Activated naive CD8-positive, alpha-beta T cell treated with anti-CD3 and anti-CD28 coated beads for 36 hours (primary cell): ENCODE data around the gene G2E3. TPM values are rescaled to one million over a fixed set of nuclear protein-coding genes. Genes with fewer than 3 reads are reported as not detected.

Source experiments
- DNase-seq: peaks from one replicate; pipeline ENCODE4 v3.0.0; 2021
- H3K27ac Mint-ChIP-seq: one replicate; pipeline ENCODE4 v1.8.0; 2022; ENCODE audit warnings: mild to moderate bottlenecking, moderate library complexity, mixed read lengths
- H3K27me3 Mint-ChIP-seq: one replicate; pipeline ENCODE4 v1.8.0; 2022; ENCODE audit warnings: mild to moderate bottlenecking, mixed read lengths
- H3K36me3 Mint-ChIP-seq: one replicate; pipeline ENCODE4 v1.8.0; 2021; ENCODE audit warnings: mild to moderate bottlenecking, mixed read lengths
- H3K4me1 Mint-ChIP-seq: one replicate; pipeline ENCODE4 v1.8.0; 2021; ENCODE audit warnings: mixed read lengths
- H3K4me3 Mint-ChIP-seq: one replicate; pipeline ENCODE4 v1.8.0; 2022; ENCODE audit warnings: mild to moderate bottlenecking, moderate library complexity, mixed read lengths
- H3K9me3 Mint-ChIP-seq: one replicate; pipeline ENCODE4 v1.8.0; 2022; ENCODE audit warnings: mixed read lengths
- total RNA-seq, 2 experiments: library from RNA; stranded (reverse); gene quantifications; one replicate each; pipeline ENCODE4 v1.2.3, GENCODE V29; 2021

The G2E3 gene
- total RNA-seq, 2 experiments from 2014 or later: 22.6 to 25.3 TPM

DNA sequence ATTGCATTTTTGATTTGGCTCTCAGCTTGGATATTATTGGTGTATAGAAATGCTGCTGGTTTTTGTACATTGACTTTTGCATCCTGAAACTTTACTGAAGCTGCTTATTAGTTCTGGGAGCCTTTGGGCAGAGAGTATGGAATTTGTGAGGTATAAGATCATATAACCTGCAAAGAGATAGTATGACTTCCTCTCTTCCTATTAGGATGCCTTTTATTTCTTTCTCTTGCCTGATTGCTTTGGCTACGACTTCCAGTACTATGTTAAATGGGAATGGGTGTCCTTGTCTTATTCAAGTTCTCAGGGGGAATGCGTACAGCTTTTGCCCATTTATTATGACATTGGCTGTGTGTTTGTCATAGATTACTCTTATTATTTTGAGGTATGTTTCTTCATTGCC lies 86.6 kb downstream of the G2E3 start:
- no peak for DNase-seq

GRCh38 chr14:30648471-30648870 lies 89.5 kb downstream of the G2E3 start:
- no peak for DNase-seq
- Mint-ChIP-seq H3K4me1 (no peaks in the 10 kb centered on the region), H3K9me3 (peaks cover 8% of the 10 kb centered on the region), H3K36me3 (peaks cover 36% of the 10 kb centered on the region), H3K4me3 (no peak overlapping the region), H3K27ac (no peak overlapping the region), H3K27me3 (no peaks in the 10 kb centered on the region)

More for the DNA sequence above, 86.6 kb downstream of the G2E3 start:
- Mint-ChIP-seq H3K27me3 (no peaks in the 10 kb centered on the region), H3K4me1 (no peaks in the 10 kb centered on the region), H3K36me3 (peaks cover 39% of the 10 kb centered on the region), H3K27ac (no peak overlapping the region), H3K4me3 (no peak overlapping the region), H3K9me3 (peaks cover 8% of the 10 kb centered on the region)

- H3K36me3 Mint-ChIP-seq: peaks cover 6% of the 10 kb centered on the region
- no peak overlapping the region for H3K4me3 Mint-ChIP-seq
- no peaks in the 10 kb centered on the region for H3K4me1 Mint-ChIP-seq
- no peak for DNase-seq
- H3K9me3 Mint-ChIP-seq: no peaks in the 10 kb centered on the region
- H3K27me3 Mint-ChIP-seq: no peaks in the 10 kb centered on the region
- no peak overlapping the region for H3K27ac Mint-ChIP-seq
Observed at GRCh38 chr14:30651937-30652336, 93.0 kb downstream of the G2E3 start.

GRCh38 chr14:30655124-30655523 lies 96.2 kb downstream of the G2E3 start:
- H3K36me3 Mint-ChIP-seq: peaks cover 4% of the 10 kb centered on the region
- no peak overlapping the region for H3K4me3 Mint-ChIP-seq
- DNase-seq: no peak
- H3K9me3 Mint-ChIP-seq: no peaks in the 10 kb centered on the region
- H3K27me3 Mint-ChIP-seq: no peaks in the 10 kb centered on the region
- H3K27ac Mint-ChIP-seq: no peak overlapping the region
- no peaks in the 10 kb centered on the region for H3K4me1 Mint-ChIP-seq

DNA sequence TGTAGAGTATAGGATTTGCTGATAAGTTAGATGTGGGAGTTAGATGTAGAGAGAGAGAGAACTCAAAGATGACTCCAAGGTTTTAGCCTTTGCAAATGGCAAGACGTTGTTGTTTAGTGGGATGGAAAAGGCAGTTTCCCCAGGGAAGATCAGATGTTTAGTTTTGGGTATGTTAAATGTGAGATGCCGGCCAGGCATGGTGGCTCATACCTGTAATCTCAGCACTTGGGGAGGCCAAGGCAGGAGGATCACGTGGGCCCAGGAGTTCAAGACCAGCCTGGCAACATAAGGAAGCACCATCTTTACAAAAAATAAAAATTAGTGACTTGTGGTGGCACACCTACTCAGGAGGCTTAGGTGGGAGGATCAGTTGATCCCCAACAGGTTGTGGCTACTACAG lies 96.7 kb downstream of the G2E3 start:
- Mint-ChIP-seq H3K9me3 (no peaks in the 10 kb centered on the region), H3K36me3 (peaks cover 9% of the 10 kb centered on the region), H3K27me3 (no peaks in the 10 kb centered on the region)

GRCh38 chr14:30656190-30656632 lies 97.3 kb downstream of the G2E3 start:
- Mint-ChIP-seq H3K27ac (no peak overlapping the region), H3K9me3 (no peaks in the 10 kb centered on the region), H3K4me3 (no peak overlapping the region), H3K4me1 (no peaks in the 10 kb centered on the region), H3K27me3 (no peaks in the 10 kb centered on the region), H3K36me3 (peaks cover 9% of the 10 kb centered on the region)
- DNase-seq: peak; percentile 9

More for the DNA sequence above, 96.7 kb downstream of the G2E3 start:
- no peak for DNase-seq
- Mint-ChIP-seq H3K4me3 (no peak overlapping the region), H3K27ac (no peak overlapping the region), H3K4me1 (no peaks in the 10 kb centered on the region)

DNA sequence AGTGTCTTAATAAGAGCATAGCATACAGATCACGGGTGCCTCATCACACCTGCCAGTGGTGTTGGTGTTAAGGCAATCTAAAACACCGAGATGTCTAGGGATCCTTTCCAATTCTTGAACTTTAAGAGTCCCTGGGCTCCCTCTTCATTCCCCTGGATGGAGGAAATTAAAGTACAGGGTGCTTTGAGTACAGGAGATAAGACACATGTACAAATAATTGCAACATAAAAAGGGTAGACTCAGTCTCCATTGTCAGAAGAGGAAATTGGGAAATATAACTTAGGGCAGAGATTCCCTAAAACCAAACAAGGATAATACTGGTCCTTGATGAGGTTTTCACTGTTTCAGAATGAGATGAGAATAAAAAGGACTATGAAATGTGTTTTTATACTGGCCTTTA lies 98.1 kb downstream of the G2E3 start:
- no peak for DNase-seq
- Mint-ChIP-seq H3K4me3 (no peak overlapping the region), H3K9me3 (no peaks in the 10 kb centered on the region), H3K36me3 (peaks cover 9% of the 10 kb centered on the region), H3K27ac (no peak overlapping the region), H3K27me3 (no peaks in the 10 kb centered on the region), H3K4me1 (no peaks in the 10 kb centered on the region)

DNA sequence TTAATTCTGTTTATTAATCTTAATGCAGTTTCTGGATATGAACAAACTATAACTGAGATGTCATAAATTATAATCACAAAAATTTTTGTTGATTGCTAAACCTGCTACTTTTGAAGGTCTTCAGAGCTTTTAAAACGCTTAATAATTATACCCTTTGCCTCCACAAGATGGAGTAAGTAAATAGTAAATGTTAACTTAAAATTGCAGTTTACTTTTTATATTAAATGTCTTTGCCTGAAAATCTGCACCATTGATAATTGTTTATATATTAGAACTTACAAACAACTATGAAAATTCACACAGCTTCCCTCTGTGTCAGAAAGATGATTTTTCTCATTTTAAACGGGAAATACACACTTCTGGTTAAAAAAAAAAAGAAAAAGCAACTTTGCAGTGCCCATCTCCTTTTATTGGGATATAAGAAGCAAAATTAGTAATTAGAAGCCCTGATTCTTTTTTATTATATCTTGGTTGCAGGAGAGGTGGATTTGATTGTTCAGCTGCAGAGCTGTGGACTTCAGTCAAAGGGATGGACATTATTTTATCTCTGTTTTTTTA lies 98.7 kb downstream of the G2E3 start:
- no peaks in the 10 kb centered on the region for H3K4me1 Mint-ChIP-seq
- H3K36me3 Mint-ChIP-seq: peaks cover 13% of the 10 kb centered on the region
- H3K27ac Mint-ChIP-seq: no peak overlapping the region
- H3K4me3 Mint-ChIP-seq: no peak overlapping the region
- no peaks in the 10 kb centered on the region for H3K9me3 Mint-ChIP-seq
- DNase-seq: no peak
- H3K27me3 Mint-ChIP-seq: no peaks in the 10 kb centered on the region

DNA sequence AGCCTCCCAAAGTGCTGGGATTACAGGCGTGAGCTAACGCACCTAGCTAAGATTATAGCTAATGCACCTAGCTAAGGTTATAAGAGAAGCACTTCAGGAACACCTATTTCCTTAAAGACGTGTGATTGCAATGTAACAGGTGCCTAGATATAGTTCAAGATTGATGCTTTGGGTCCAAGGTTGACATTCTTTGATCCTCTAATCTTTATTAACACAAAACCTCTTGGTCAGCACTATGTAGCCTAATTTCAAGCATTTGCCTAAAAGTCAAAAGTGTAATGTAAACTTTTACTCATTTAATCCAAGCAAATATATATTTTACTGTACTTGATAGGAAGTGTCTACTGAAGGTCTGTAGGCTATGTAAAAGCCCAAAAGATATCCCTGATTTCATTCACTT lies 99.7 kb downstream of the G2E3 start:
- Mint-ChIP-seq H3K36me3 (peaks cover 15% of the 10 kb centered on the region), H3K4me1 (no peaks in the 10 kb centered on the region), H3K9me3 (no peaks in the 10 kb centered on the region), H3K4me3 (no peak overlapping the region), H3K27ac (no peak overlapping the region), H3K27me3 (no peaks in the 10 kb centered on the region)
- no peak for DNase-seq

- H3K27me3 Mint-ChIP-seq: no peaks in the 10 kb centered on the region
- H3K4me1 Mint-ChIP-seq: peaks cover 8% of the 10 kb centered on the region
- DNase-seq: no peak
- H3K36me3 Mint-ChIP-seq: peaks cover 27% of the 10 kb centered on the region
- H3K27ac Mint-ChIP-seq: peak overlapping the region; percentile 65
- H3K4me3 Mint-ChIP-seq: no peak overlapping the region
- H3K9me3 Mint-ChIP-seq: peaks cover 4% of the 10 kb centered on the region
Observed at GRCh38 chr14:30669594-30669993, 110.6 kb downstream of the G2E3 start.

Other genes starting within 250 kb of the G2E3 start
- gene SCFD1, start 63.2 kb downstream of the G2E3 start, total RNA-seq: 10 to 100 TPM; 57.8 to 69.8 TPM